ENCODE results near the gene FBXO36. TPM values are rescaled to one million over a fixed set of nuclear protein-coding genes. Genes with fewer than 3 reads are reported as not detected.

The FBXO36 gene
- total and polyA plus RNA-seq, 2 of the 8 experiments (the other 6 are each of a cell fraction or from before 2014, with no cell fraction given), result 3.4 TPM

GRCh38 chr2:230019742-230020141 is 97.4 kb downstream of the FBXO36 start:
- no peak overlapping the region for H2AK5ac ChIP-seq (ENCODE audit: low read depth, low read length)
- no peak overlapping the region for H3K4me2 ChIP-seq (ENCODE audit: insufficient read depth in 1 of 2, low read depth in 2 of 2, low read length in 2 of 2)
- no peak for TF ChIP-seq CBX8 (IDR thresholded peaks at IDR 0.05; ENCODE audit: borderline replicate concordance, low read depth, low read length)
- no peak for TF ChIP-seq SP2 (IDR thresholded peaks at IDR 0.05; ENCODE audit: low read length)
- TF ChIP-seq SIX5 (IDR thresholded peaks at IDR 0.05; ENCODE audit: low read depth, low read length), result no peak
- no peak for TF ChIP-seq POLR2AphosphoS5 (IDR thresholded peaks at IDR 0.05; ENCODE audit: low read depth, low read length)
- no peak for TF ChIP-seq POU5F1 (IDR thresholded peaks at IDR 0.05; ENCODE audit: low read depth, low read length)
- no peak for TF ChIP-seq RFX5 (IDR thresholded peaks at IDR 0.05; ENCODE audit: borderline replicate concordance, low read depth, low read length)
- H4K8ac ChIP-seq (ENCODE audit: extremely low read depth, insufficient read depth, low read length), result no peak overlapping the region
- no peak overlapping the region for H3K4ac ChIP-seq (replicated peaks; ENCODE audit: insufficient read length, low read depth, low read length)
- no peak for DNase-seq (ENCODE audit: low read depth in 1 of 2, low spot score in 2 of 2)
- H3K4me3 ChIP-seq (ENCODE audit: extremely low read depth in 1 of 4, insufficient read depth in 2 of 4, low read depth in 3 of 4, low read length in 4 of 4), result no peak overlapping the region
- H4K5ac ChIP-seq (ENCODE audit: insufficient read length, low read depth, low read length), result no peak overlapping the region
- ChIA-PET POLR2A (ENCODE audit: partially characterized antibody) (no interaction called here), CTCF (ENCODE audit: partially characterized antibody) (interaction anchor here (1.1 to 7.3 kb wide), 2 partner anchors 11 to 790 kb away, joined by 4 to 48 read pairs; no protein-coding TSS in a partner anchor)
- H3K27me3 ChIP-seq (replicated peaks in 1 of 4; ENCODE audit: control insufficient read depth in 3 of 4, extremely low read depth in 1 of 4, insufficient read depth in 3 of 4, low read length in 3 of 4), result no peaks in the 10 kb centered on the region
- no peak overlapping the region for H2BK12ac ChIP-seq (ENCODE audit: low read depth, low read length)
- no peak overlapping the region for H3K9ac ChIP-seq (replicated peaks in 1 of 4; ENCODE audit: extremely low read depth in 1 of 4, low read depth in 3 of 4, low read length in 3 of 4)
- no peak overlapping the region for H3K23ac ChIP-seq (ENCODE audit: insufficient read length)
- H3K18ac ChIP-seq (ENCODE audit: extremely low read depth, low read length), result no peak overlapping the region
- H3K14ac ChIP-seq (ENCODE audit: insufficient read length), result no peak overlapping the region
- H3K79me1 ChIP-seq (ENCODE audit: low read depth, low read length), result no peaks in the 10 kb centered on the region
- no peaks in the 10 kb centered on the region for H3K9me3 ChIP-seq (ENCODE audit: insufficient read depth in 2 of 2, low read depth in 1 of 2, low read length in 1 of 2)
- no peak overlapping the region for H3K27ac ChIP-seq (ENCODE audit: low read depth, low read length)
- no peak for FAIRE-seq
- no peaks in the 10 kb centered on the region for H3K79me2 ChIP-seq (ENCODE audit: control insufficient read depth in 1 of 2, insufficient read depth in 2 of 2, low read length in 2 of 2)
- H3K23me2 ChIP-seq (ENCODE audit: low read depth, low read length), result no peaks in the 10 kb centered on the region
- no peak overlapping the region for H3K56ac ChIP-seq (replicated peaks; ENCODE audit: insufficient read length, low read depth, low read length)
- 92% methylated on average over 3 of the region's 3 CpGs; no CpG with 5 or more reads in 1 of the 2 experiments for WGBS, 2 experiments (ENCODE audit: extremely low coverage in 1 of 2, insufficient coverage in 1 of 2, insufficient read length in 1 of 2, insufficient replicate concordance in 2 of 2, low coverage in 1 of 2, low lambda C conversion rate in 2 of 2, missing lambda C conversion rate in 1 of 2)
- H2BK20ac ChIP-seq (ENCODE audit: low read length), result no peak overlapping the region
- no peak overlapping the region for H2AFZ ChIP-seq (ENCODE audit: low read length)
- H4K91ac ChIP-seq (replicated peaks; ENCODE audit: insufficient read length, low read length), result no peak overlapping the region
- no peak overlapping the region for H2BK5ac ChIP-seq (ENCODE audit: low read depth, low read length)
- H3K4me1 ChIP-seq (replicated peaks in 1 of 4; ENCODE audit: control insufficient read depth in 3 of 4, insufficient read depth in 4 of 4, low read length in 3 of 4), result no peaks in the 10 kb centered on the region
- no peaks in the 10 kb centered on the region for H3K36me3 ChIP-seq (ENCODE audit: control insufficient read depth in 2 of 4, insufficient read depth in 4 of 4, low read length in 3 of 4)
- no peak overlapping the region for H2BK15ac ChIP-seq (ENCODE audit: low read length)
- no peaks in the 10 kb centered on the region for H4K20me1 ChIP-seq (replicated peaks in 1 of 2; ENCODE audit: control insufficient read depth in 1 of 2, insufficient read depth in 2 of 2, low read length in 2 of 2)
- H2BK120ac ChIP-seq (replicated peaks; ENCODE audit: low read depth, low read length), result no peak overlapping the region
